B cell (primary cell): ENCODE results near the gene MGST2. TPM values are rescaled to one million over a fixed set of nuclear protein-coding genes. Genes with fewer than 3 reads are reported as not detected.

Source experiments
- ATAC-seq: fragments of 200-7000 bp; cut with Tn5 transposase; one replicate; pipeline ENCODE4 v1.10.0; 2021; ENCODE audit warnings: low read depth, mild to moderate bottlenecking, moderate number of reproducible peaks, moderate library complexity
- CTCF ChIA-PET: fragments of 350-600 bp; sonication (Branson Sonifier 250); formaldehyde crosslinking; loops from one replicate; lab custom pipeline; 2021; ENCODE audit warnings: antibody characterized with exemption, inconsistent platforms; lab: Charles Lee
- POLR2A ChIA-PET: fragments of 350-600 bp; sonication (Branson Sonifier 250); formaldehyde crosslinking; loops from one replicate; lab custom pipeline; 2021; ENCODE audit warnings: antibody characterized with exemption; lab: Charles Lee
- DNase-seq: peaks from one replicate; pipeline ENCODE4 v3.0.0; 2013
- H2AFZ ChIP-seq: 2 replicates; pipeline ENCODE4 v1.6.1; 2012; ENCODE audit warnings: mild to moderate bottlenecking, low read depth, low read length; ENCODE audit not compliant: insufficient read depth, poor library complexity, severe bottlenecking
- H3K27ac ChIP-seq, 2 donors: 1 replicate in 1 of 2; 2 replicates in 1 of 2; pipeline ENCODE4 v1.5.1; 2012 to 2013; ENCODE audit warnings: low read length in 2 of 2, mild to moderate bottlenecking in 2 of 2, moderate library complexity in 1 of 2
- H3K27me3 ChIP-seq, 4 experiments: fragments of 200-600 bp in 1 of 4; sonication (generic) in 1 of 4; replicated peaks in 1 of 4; 1 replicate in 2 of 4; 2 replicates in 2 of 4; pipeline versions ENCODE4 v1.6.1 to v1.7.0; 2013 to 2016; ENCODE audit warnings: low read length in 3 of 4, mild to moderate bottlenecking in 2 of 4, mixed read lengths in 1 of 4, moderate library complexity in 1 of 4; ENCODE audit not compliant: insufficient read depth in 4 of 4, control insufficient read depth in 3 of 4; ENCODE audit errors: control extremely low read depth in 1 of 4
- H3K36me3 ChIP-seq, 2 experiments: replicated peaks in 1 of 2; 1 replicate in 1 of 2; 2 replicates in 1 of 2; pipeline versions ENCODE4 v1.6.1 to v1.7.1; 2013; ENCODE audit warnings: low read length in 1 of 2; ENCODE audit not compliant: insufficient read depth in 2 of 2, control insufficient read depth in 1 of 2; ENCODE audit errors: control extremely low read depth in 1 of 2, extremely low read depth in 1 of 2
- H3K4me1 ChIP-seq, 2 donors: fragments of 200-600 bp in 1 of 2; sonication (generic) in 1 of 2; 1 replicate in 1 of 2; 2 replicates in 1 of 2; pipeline versions ENCODE4 v1.5.1 to v1.6.1; 2013 to 2017; ENCODE audit warnings: low read length in 2 of 2; ENCODE audit not compliant: control insufficient read depth in 2 of 2, insufficient read depth in 2 of 2
- H3K4me2 ChIP-seq: replicated peaks from 2 replicates; pipeline ENCODE3; 2012; ENCODE audit warnings: mild to moderate bottlenecking, low read depth, low read length; ENCODE audit not compliant: poor library complexity, severe bottlenecking
- H3K4me3 ChIP-seq, 5 experiments: fragments of 200-600 bp in 1 of 5; sonication (generic) in 1 of 5; 1 replicate in 3 of 5; 2 replicates in 2 of 5; pipeline versions ENCODE4 v1.5.1 to v1.7.0; 2011 to 2016; ENCODE audit warnings: low read length in 4 of 5, mild to moderate bottlenecking in 4 of 5, low read depth in 2 of 5, control low read depth in 1 of 5, moderate library complexity in 1 of 5; ENCODE audit not compliant: insufficient read depth in 1 of 5; ENCODE audit errors: control extremely low read depth in 1 of 5, extremely low read depth in 1 of 5
- H3K79me2 ChIP-seq: fragments of 200-600 bp; sonication (generic); one replicate; pipeline ENCODE4 v1.6.0; 2016; ENCODE audit warnings: low read length; ENCODE audit not compliant: control insufficient read depth, insufficient read depth
- H3K9ac ChIP-seq: fragments of 200-600 bp; sonication (generic); 2 replicates; pipeline ENCODE4 v1.6.1; 2017; ENCODE audit warnings: mild to moderate bottlenecking, low read length, moderate library complexity
- H3K9me3 ChIP-seq, 3 donors: one replicate each; pipeline versions ENCODE4 v1.6.1 to v1.7.1; 2013; ENCODE audit warnings: low read length in 2 of 3; ENCODE audit not compliant: control insufficient read depth in 2 of 3, insufficient read depth in 1 of 3; ENCODE audit errors: control extremely low read depth in 1 of 3
- H4K20me1 ChIP-seq: 2 replicates; pipeline ENCODE4 v1.6.0; 2012; ENCODE audit warnings: mild to moderate bottlenecking, low read length; ENCODE audit not compliant: insufficient read depth, control insufficient read depth, poor library complexity, severe bottlenecking
- H3K27ac Mint-ChIP-seq: one replicate; pipeline ENCODE4 v1.8.0; 2021; ENCODE audit warnings: mixed read lengths
- H3K27me3 Mint-ChIP-seq: one replicate; pipeline ENCODE4 v1.8.0; 2021; ENCODE audit warnings: mixed read lengths
- H3K4me1 Mint-ChIP-seq: one replicate; pipeline ENCODE4 v1.8.0; 2021; ENCODE audit warnings: mixed read lengths
- H3K4me3 Mint-ChIP-seq: one replicate; pipeline ENCODE4 v1.8.0; 2021; ENCODE audit warnings: mixed read lengths
- H3K9me3 Mint-ChIP-seq: one replicate; pipeline ENCODE4 v1.8.0; 2022; ENCODE audit warnings: mixed read lengths; ENCODE audit not compliant: insufficient read depth
- EZH2 ChIP-seq: IDR thresholded peaks from 2 replicates; pipeline ENCODE4 v1.6.1; 2012; ENCODE audit warnings: borderline replicate concordance, low read depth, mild to moderate bottlenecking, moderate library complexity, low read length; ENCODE audit not compliant: insufficient read depth, poor library complexity, severe bottlenecking
- WGBS: methylation state at CpG from one replicate; pipeline ENCODE4 v1.1.5; 2013; ENCODE audit warnings: missing lambda C conversion rate; ENCODE audit not compliant: insufficient coverage; 5-methylcytosine and 5-hydroxymethylcytosine counted together
- intact Hi-C: fragments of 100-400 bp; cut with micrococcal nuclease; formaldehyde crosslinking; loops from one replicate; pipeline ENCODE4 v1.10.0; 2022
- polyA plus RNA-seq: library from polyadenylated mRNA; depleted of rRNA; stranded (reverse); fragments of >200 nt; gene quantifications from 2 replicates; pipeline ENCODE4 v1.2.3, GENCODE V29; 2012
- total RNA-seq, 2 donors: library from RNA; stranded (reverse); fragments of 120-200 nt in 1 of 2; gene quantifications; 1 replicate in 1 of 2; 2 replicates in 1 of 2; pipeline versions ENCODE4 v1.2.3 to v1.2.4, GENCODE V29; 2013 to 2022
- TF ChIP-seq, protein P1 (sequence below): fragments of 200-600 bp; IDR thresholded peaks from one replicate; pipeline ENCODE4 v1.8.0; 2022; ENCODE audit warnings: antibody characterized with exemption, mild to moderate bottlenecking

MGST2 gene
- total and polyA plus RNA-seq, 2 donors (not counting 1 experiment from before 2014, with no cell fraction given): 0.81 to 3.4 TPM

GRCh38 chr4:139736661-139737060, 71.0 kb downstream of the MGST2 start:
- WGBS: 89% methylated on average over 2 of the region's 2 CpGs
- Mint-ChIP-seq H3K4me3 (no peak overlapping the region), H3K27ac (no peak overlapping the region), H3K4me1 (peaks cover 17% of the 10 kb centered on the region), H3K9me3 (no peaks in the 10 kb centered on the region), H3K27me3 (peaks cover 32% of the 10 kb centered on the region)
- no peak overlapping the region for H3K4me2 ChIP-seq
- no peak overlapping the region for H3K4me3 ChIP-seq
- H3K36me3 ChIP-seq: no peaks in the 10 kb centered on the region
- no peak overlapping the region for H2AFZ ChIP-seq
- ChIA-PET POLR2A (no interaction called here), CTCF (interaction anchor here (1.2 to 2.0 kb wide), 2 partner anchors 276 to 517 kb away, joined by 5 to 7 read pairs; no protein-coding TSS in a partner anchor)
- no peaks in the 10 kb centered on the region for H3K9me3 ChIP-seq
- peaks cover 17 to 23% of the 10 kb centered on the region in 2 donors for H3K4me1 ChIP-seq
- peaks cover 0 to 27% (median 19%) of the 10 kb centered on the region in 4 experiments for H3K27me3 ChIP-seq
- ATAC-seq (no peak), DNase-seq (no peak)
- H3K9ac ChIP-seq: no peak overlapping the region
- H3K27ac ChIP-seq: no peak overlapping the region
- no peaks in the 10 kb centered on the region for H4K20me1 ChIP-seq
- intact Hi-C loops: no loop called here
- no peaks in the 10 kb centered on the region for H3K79me2 ChIP-seq
- TF ChIP-seq, protein P1, sequence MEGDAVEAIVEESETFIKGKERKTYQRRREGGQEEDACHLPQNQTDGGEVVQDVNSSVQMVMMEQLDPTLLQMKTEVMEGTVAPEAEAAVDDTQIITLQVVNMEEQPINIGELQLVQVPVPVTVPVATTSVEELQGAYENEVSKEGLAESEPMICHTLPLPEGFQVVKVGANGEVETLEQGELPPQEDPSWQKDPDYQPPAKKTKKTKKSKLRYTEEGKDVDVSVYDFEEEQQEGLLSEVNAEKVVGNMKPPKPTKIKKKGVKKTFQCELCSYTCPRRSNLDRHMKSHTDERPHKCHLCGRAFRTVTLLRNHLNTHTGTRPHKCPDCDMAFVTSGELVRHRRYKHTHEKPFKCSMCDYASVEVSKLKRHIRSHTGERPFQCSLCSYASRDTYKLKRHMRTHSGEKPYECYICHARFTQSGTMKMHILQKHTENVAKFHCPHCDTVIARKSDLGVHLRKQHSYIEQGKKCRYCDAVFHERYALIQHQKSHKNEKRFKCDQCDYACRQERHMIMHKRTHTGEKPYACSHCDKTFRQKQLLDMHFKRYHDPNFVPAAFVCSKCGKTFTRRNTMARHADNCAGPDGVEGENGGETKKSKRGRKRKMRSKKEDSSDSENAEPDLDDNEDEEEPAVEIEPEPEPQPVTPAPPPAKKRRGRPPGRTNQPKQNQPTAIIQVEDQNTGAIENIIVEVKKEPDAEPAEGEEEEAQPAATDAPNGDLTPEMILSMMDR: no peak
- no peak for TF ChIP-seq EZH2

DNA sequence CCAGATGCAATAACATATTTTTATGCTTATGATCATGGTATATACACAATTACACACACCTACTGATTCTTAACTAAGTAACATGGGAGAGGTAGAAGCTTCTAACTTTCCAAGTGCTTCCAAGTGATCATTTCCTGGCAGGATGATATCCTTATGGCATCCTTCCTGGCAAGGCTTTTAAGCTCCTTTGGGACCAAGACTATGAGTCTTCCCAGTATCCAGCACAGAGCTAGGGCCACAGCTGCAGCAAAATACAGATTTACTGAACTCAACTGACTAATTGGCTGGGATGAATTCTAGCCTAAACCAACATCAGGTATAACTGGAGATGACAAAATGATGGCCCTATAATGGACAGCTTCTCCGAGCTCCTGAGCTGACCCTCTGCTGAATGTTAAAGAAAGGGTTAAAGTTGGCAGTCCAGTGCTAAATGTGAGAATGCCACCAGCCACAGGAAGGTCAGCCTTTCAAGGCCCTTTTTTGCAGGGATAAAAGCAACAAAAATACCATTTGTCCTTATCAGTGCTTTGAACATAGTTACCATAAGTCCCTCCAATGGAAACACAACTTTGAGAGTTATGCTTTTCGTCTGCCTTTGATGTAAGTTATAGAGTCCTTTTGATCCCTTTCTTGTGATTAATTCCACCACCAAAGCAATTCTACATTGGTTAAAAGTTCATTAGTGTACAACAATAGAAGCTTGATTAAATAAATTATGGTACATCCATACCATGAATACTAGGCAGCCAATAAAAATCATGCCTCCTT, 73.4 kb downstream of the MGST2 start:
- H3K36me3 ChIP-seq: no peaks in the 10 kb centered on the region
- DNase-seq (no peak), ATAC-seq (no peak)
- no peak overlapping the region for H3K4me3 Mint-ChIP-seq
- no peak overlapping the region for H2AFZ ChIP-seq
- peaks cover 28% of the 10 kb centered on the region for H3K27me3 Mint-ChIP-seq
- no peaks in the 10 kb centered on the region for H4K20me1 ChIP-seq
- no peak overlapping the region for H3K4me3 ChIP-seq
- peaks cover 0 to 21% (median 12%) of the 10 kb centered on the region in 4 experiments for H3K27me3 ChIP-seq
- no peaks in the 10 kb centered on the region for H3K9me3 Mint-ChIP-seq
- TF ChIP-seq EZH2: no peak
- TF ChIP-seq, protein P1: no peak
- H3K4me1 ChIP-seq: peaks cover 15 to 21% of the 10 kb centered on the region in 2 donors
- POLR2A ChIA-PET: no interaction called here
- 100% methylated on average over 1 of the region's 2 CpGs for WGBS
- no peak overlapping the region for H3K27ac ChIP-seq
- CTCF ChIA-PET: interaction anchor here (2.1 kb wide), 1 partner anchor 514 kb away, joined by 7 read pairs; no protein-coding TSS in a partner anchor
- H3K4me2 ChIP-seq: no peak overlapping the region
- no peaks in the 10 kb centered on the region for H3K79me2 ChIP-seq
- intact Hi-C loops: no loop called here
- no peak overlapping the region for H3K9ac ChIP-seq
- H3K4me1 Mint-ChIP-seq: peaks cover 17% of the 10 kb centered on the region
- no peak overlapping the region for H3K27ac Mint-ChIP-seq
- H3K9me3 ChIP-seq: no peaks in the 10 kb centered on the region
